ENCODE measurements around the gene TRIM67.
A peak's percentile ranks its signal among the peaks of the same experiment; 100 is the strongest.

Gene TRIM67

GRCh38 chr1:231162970-231163829 is 1.3 kb downstream of the TRIM67 start:
- no peak overlapping the region for H3K4me3 ChIP-seq (replicated peaks; ENCODE audit: low read depth, low read length)
- no peak for TF ChIP-seq CTCF (IDR thresholded peaks at IDR 0.05; ENCODE audit: low read length, missing control alignments)
- DNase-seq (ENCODE audit: low read depth), result no peak

- TF ChIP-seq CTCF (IDR thresholded peaks at IDR 0.05; ENCODE audit: low read length, missing control alignments), result no peak
- no peak overlapping the region for H3K4me3 ChIP-seq (replicated peaks; ENCODE audit: low read depth, low read length)
- DNase-seq (ENCODE audit: low read depth), result no peak
Measured at GRCh38 chr1:231163830-231164427, 2.1 kb downstream of the TRIM67 start.

GRCh38 chr1:231165371-231165770 is 3.5 kb downstream of the TRIM67 start:
- DNase-seq (ENCODE audit: low read depth), result peak; percentile 11
- no peak overlapping the region for H3K4me3 ChIP-seq (replicated peaks; ENCODE audit: low read depth, low read length)
- no peak for TF ChIP-seq CTCF (IDR thresholded peaks at IDR 0.05; ENCODE audit: low read length, missing control alignments)

GRCh38 chr1:231166398-231166797 is 4.5 kb downstream of the TRIM67 start:
- TF ChIP-seq CTCF (IDR thresholded peaks at IDR 0.05; ENCODE audit: low read length, missing control alignments), result no peak
- no peak for DNase-seq (ENCODE audit: low read depth)
- no peak overlapping the region for H3K4me3 ChIP-seq (replicated peaks; ENCODE audit: low read depth, low read length)

- TF ChIP-seq CTCF (IDR thresholded peaks at IDR 0.05; ENCODE audit: low read length, missing control alignments), result peak; percentile 10
- no peak for DNase-seq (ENCODE audit: low read depth)
- H3K4me3 ChIP-seq (replicated peaks; ENCODE audit: low read depth, low read length), result no peak overlapping the region
Measured at GRCh38 chr1:231170875-231171274, 9.0 kb downstream of the TRIM67 start.

- DNase-seq (ENCODE audit: low read depth), result no peak
- TF ChIP-seq CTCF (IDR thresholded peaks at IDR 0.05; ENCODE audit: low read length, missing control alignments), result no peak
- H3K4me3 ChIP-seq (replicated peaks; ENCODE audit: low read depth, low read length), result no peak overlapping the region
Measured at GRCh38 chr1:231171623-231172197, 9.9 kb downstream of the TRIM67 start.

Measured in fibroblast of pulmonary artery (primary cell).